Measurements from ENCODE around the gene MYADM. TPM values are rescaled to one million over a fixed set of nuclear protein-coding genes. Genes with fewer than 3 reads are reported as not detected.

Gene MYADM
- total RNA-seq, 1 donor from 2014 or later: 422 TPM

- intact Hi-C loops (cut with DNase I): no loop called here
Measured at GRCh38 chr19:53885036-53885435, 17.4 kb downstream of the MYADM start.

GRCh38 chr19:53892301-53892980, 24.8 kb downstream of the MYADM start:
- Histone ChIP-seq H3K9me3 (no peaks in the 10 kb centered on the region), H3K4me3 (no peak overlapping the region), H3K27me3 (peaks cover 12% of the 10 kb centered on the region), H3K27ac (no peak overlapping the region), H3K4me1 (no peaks in the 10 kb centered on the region), H3K36me3 (no peaks in the 10 kb centered on the region)
- DNase-seq (ENCODE audit: low spot score in 2 of 2): no peak
- intact Hi-C loops (cut with DNase I): no loop called here
- no peak for TF ChIP-seq CTCF (IDR thresholded peaks at IDR 0.05)

More at GRCh38 chr19:53885036-53885435, 17.4 kb downstream of the MYADM start:
- Histone ChIP-seq H3K36me3 (no peaks in the 10 kb centered on the region), H3K4me3 (no peak overlapping the region), H3K27me3 (peaks cover 29% of the 10 kb centered on the region), H3K4me1 (peaks cover 6 to 13% of the 10 kb centered on the region in 2 donors), H3K9me3 (no peaks in the 10 kb centered on the region), H3K27ac (no peak overlapping the region)
- no peak for DNase-seq (ENCODE audit: low spot score in 2 of 2)
- no peak for TF ChIP-seq CTCF (IDR thresholded peaks at IDR 0.05)

- TF ChIP-seq CTCF (IDR thresholded peaks at IDR 0.05): no peak
- Histone ChIP-seq H3K27ac (no peak overlapping the region), H3K9me3 (no peaks in the 10 kb centered on the region), H3K4me1 (no peaks in the 10 kb centered on the region), H3K4me3 (no peak overlapping the region), H3K36me3 (no peaks in the 10 kb centered on the region), H3K27me3 (peaks cover 12% of the 10 kb centered on the region)
- intact Hi-C loops (cut with DNase I): no loop called here
- no peak for DNase-seq (ENCODE audit: low spot score in 2 of 2)
Measured at GRCh38 chr19:53892981-53893325, 25.3 kb downstream of the MYADM start.

GRCh38 chr19:53894707-53895106, 27.0 kb downstream of the MYADM start:
- no peaks in the 10 kb centered on the region for H3K4me1 ChIP-seq
- no peaks in the 10 kb centered on the region for H3K9me3 ChIP-seq
- no peak overlapping the region for H3K27ac ChIP-seq
- H3K27me3 ChIP-seq: peaks cover 8% of the 10 kb centered on the region
- no peak for TF ChIP-seq CTCF (IDR thresholded peaks at IDR 0.05)
- intact Hi-C loops (cut with DNase I): no loop called here
- no peak for DNase-seq (ENCODE audit: low spot score in 2 of 2)
- no peaks in the 10 kb centered on the region for H3K36me3 ChIP-seq
- H3K4me3 ChIP-seq: no peak overlapping the region

GRCh38 chr19:53896682-53897081, 29.0 kb downstream of the MYADM start:
- H3K36me3 ChIP-seq: no peaks in the 10 kb centered on the region
- no peak for DNase-seq (ENCODE audit: low spot score in 2 of 2)
- TF ChIP-seq CTCF (IDR thresholded peaks at IDR 0.05): no peak
- H3K9me3 ChIP-seq: no peaks in the 10 kb centered on the region
- no peak overlapping the region for H3K27ac ChIP-seq
- intact Hi-C loops (cut with DNase I): no loop called here
- no peaks in the 10 kb centered on the region for H3K4me1 ChIP-seq
- no peaks in the 10 kb centered on the region for H3K27me3 ChIP-seq
- no peak overlapping the region for H3K4me3 ChIP-seq

GRCh38 chr19:53897459-53897858, 29.8 kb downstream of the MYADM start:
- no peaks in the 10 kb centered on the region for H3K4me1 ChIP-seq
- no peak overlapping the region for H3K27ac ChIP-seq
- H3K4me3 ChIP-seq: no peak overlapping the region
- no peaks in the 10 kb centered on the region for H3K27me3 ChIP-seq
- no peak for DNase-seq (ENCODE audit: low spot score in 2 of 2)
- no peak for TF ChIP-seq CTCF (IDR thresholded peaks at IDR 0.05)
- no peaks in the 10 kb centered on the region for H3K36me3 ChIP-seq
- intact Hi-C loops (cut with DNase I): no loop called here
- no peaks in the 10 kb centered on the region for H3K9me3 ChIP-seq
